Measurements from ENCODE around the gene ATRAID.
A peak's percentile ranks its signal among the peaks of the same experiment; 100 is the strongest.

The ATRAID gene

GRCh38 chr2:27211943-27212625 is at the start of gene ATRAID, which contains the start of gene SLC5A6:
ATRAID (plus strand) TSS chr2:27212041; CDS start chr2:27212369, 328 bp downstream.
SLC5A6 (minus strand) TSS chr2:27212268; CDS start chr2:27207650, 4,618 bp downstream.
- TF ChIP-seq CTCF (IDR thresholded peaks at IDR 0.05; ENCODE audit: insufficient read depth, missing control alignments): no peak
- FAIRE-seq: no peak
- peak; percentile 93 for DNase-seq (ENCODE audit: insufficient read length, low spot score)

DNA sequence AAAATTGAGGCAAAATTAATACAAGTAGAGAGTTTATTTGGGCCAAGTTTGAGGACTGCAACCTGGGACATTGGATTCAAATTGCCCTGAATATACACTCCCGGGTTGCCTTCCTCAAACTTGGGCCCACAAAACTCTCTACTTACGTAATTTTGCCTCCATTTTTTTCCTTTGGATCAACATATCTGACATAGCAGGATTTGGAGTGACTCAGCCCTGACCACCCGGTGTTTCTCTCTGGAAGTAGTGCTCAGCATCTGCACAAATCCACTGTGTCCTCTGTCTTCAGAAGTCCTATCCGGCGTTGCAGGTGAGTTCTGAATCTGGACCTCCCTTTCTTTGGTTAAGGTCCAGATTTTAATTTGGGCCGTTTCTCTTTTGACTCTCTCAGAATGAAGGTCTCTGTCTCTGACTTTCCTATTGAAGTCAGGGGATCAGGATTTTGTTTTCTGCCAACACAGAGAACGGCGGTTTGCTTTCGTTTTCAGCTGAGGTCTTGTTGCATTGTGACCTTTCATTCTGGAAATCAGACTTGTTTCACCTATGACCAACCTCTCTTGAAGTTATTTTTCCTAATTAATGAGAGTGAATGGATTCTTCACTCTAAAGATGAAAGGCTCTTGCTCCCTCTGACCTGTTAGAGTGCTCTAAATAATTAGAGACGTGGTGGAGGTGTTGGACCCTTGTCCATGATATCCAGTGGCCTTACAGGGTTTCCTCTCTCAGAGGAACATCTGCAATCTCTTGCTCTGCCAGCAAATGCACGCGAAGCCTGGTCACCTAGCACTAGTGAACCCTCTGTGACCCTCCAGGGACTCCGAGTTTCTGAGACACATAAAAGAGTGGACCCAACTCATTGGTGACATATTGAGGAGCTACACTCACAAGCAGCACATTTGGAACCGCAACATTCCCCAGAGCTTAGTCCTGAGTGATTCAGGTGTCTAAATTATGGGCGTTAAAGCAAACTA is 49.4 kb upstream of the ATRAID start:
- FAIRE-seq: no peak
- no peak for TF ChIP-seq CTCF (IDR thresholded peaks at IDR 0.05; ENCODE audit: insufficient read depth, missing control alignments)
- no peak for DNase-seq (ENCODE audit: insufficient read length, low spot score)

DNA sequence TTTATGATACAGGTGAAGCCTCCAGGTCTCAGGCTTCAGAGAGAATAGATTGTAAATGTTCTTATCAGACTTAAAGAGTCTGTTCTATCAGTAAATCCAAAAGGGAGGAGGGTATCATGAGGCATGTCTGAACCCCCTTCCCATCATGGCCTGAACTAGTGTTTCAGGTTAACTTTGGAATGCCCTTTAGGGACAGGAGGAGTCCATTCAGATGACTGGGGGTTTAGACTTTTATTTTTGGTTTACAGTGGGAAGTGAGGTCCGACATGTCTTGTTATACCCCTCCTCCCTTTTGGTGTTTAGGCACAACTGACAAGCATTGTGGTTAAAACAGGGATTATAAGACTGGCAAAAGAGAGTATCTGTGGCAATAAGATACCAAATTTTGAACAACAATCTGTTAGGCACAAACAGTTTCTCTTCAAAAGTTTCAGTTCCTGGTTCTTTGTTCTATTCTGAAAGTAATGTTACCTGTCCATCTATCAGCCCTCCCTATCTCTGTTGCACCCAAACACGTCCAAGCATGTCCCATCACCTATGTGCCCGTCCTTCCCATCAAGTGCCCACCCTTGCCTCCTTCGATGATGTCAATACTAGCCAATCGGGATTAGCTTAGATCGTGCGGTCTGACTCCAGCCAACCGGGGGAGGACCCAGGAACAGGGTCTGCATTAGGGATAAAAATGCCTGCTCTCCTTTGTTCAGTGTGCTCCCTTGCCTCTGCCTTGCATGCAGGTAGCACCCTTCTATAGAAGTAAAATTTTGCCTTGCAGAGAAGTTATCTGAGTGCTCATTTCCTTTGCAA is 46.7 kb upstream of the ATRAID start:
- DNase-seq (ENCODE audit: insufficient read length, low spot score) (no peak), FAIRE-seq (no peak)
- no peak for TF ChIP-seq CTCF (IDR thresholded peaks at IDR 0.05; ENCODE audit: insufficient read depth, missing control alignments)

DNA sequence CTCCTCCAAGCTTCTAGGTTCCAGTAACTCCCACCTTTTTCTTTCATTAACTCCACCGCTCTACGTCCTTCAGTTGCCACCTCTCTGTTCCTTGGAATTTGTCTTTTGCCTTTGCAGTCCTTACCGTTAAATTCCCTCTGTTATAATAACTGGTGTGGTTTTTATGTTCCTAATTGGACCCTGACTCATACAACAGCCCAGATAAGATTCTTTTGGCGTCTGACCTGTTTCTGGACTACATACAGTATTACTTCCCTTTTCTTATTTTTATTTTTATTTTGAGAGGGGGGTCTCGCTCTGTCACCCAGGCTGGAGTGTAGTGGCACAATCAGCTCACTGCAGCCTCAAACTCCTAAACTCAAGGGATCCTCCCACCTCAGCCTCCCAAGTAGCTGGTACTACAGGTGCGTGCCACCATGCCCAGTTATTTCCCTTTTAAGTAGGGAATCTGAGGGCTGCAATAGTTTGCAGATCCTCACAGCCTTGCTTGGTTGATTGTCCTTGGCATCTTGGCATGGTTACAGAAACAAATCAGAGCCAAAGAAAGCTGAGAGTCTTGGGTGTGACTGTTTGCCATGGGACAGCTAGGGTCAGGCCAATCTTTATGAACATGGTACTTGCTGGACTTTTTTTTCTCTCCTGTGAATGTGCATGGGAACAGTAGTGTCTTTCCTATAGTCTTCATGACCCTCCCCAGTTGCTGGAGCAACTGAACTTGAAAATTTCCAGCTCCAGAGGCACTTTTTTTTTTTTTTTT is 41.1 kb upstream of the ATRAID start:
- DNase-seq (ENCODE audit: insufficient read length, low spot score) (no peak), FAIRE-seq (no peak)
- no peak for TF ChIP-seq CTCF (IDR thresholded peaks at IDR 0.05; ENCODE audit: insufficient read depth, missing control alignments)

DNA sequence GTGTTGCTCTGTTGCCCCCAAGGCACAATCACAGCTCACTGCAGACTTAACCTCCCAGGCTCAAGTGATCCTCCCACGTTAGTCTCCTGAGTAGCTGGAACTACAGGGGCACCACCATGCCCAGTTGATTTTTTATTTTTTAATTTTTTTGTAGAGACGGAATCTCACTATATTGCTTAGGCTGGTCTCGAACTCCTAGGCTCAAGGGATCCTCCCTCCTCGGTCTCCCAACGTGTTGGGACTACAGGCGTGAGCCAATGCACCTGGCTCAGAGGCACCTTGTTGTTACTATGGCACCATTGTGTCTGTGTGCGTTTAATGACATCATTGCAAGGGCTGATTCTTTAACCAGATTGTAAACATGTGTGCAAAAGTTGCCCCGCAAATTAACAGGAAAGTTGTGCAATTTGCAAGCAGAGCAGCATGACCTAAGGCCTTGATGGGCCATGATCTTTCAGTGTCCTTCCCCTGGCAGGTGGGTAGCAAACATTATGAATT is 40.4 kb upstream of the ATRAID start:
- no peak for TF ChIP-seq CTCF (IDR thresholded peaks at IDR 0.05; ENCODE audit: insufficient read depth, missing control alignments)
- FAIRE-seq: no peak
- no peak for DNase-seq (ENCODE audit: insufficient read length, low spot score)

GRCh38 chr2:27174638-27175037 is 37.2 kb upstream of the ATRAID start:
- no peak for FAIRE-seq
- no peak for DNase-seq (ENCODE audit: insufficient read length, low spot score)
- no peak for TF ChIP-seq CTCF (IDR thresholded peaks at IDR 0.05; ENCODE audit: insufficient read depth, missing control alignments)
